SU-DHL-6 (cell line): ENCODE results near the gene TTLL11.

Experiments used
- CTCF ChIP-seq: fragments of 200-600 bp; sonication (generic); IDR thresholded peaks from one replicate; pipeline ENCODE4 v1.5.1; 2017; ENCODE audit warnings: antibody characterized with exemption, mild to moderate bottlenecking, low read length, moderate library complexity; ENCODE audit not compliant: insufficient read depth, poor library complexity, severe bottlenecking
- EZH2phosphoT487 ChIP-seq: fragments of 200-600 bp; sonication (generic), shearing (Covaris generic); conservative IDR thresholded peaks from 2 replicates; pipeline ENCODE4 v1.6.1; 2018; ENCODE audit warnings: mild to moderate bottlenecking, antibody characterized with exemption, low read length, moderate library complexity, mixed read lengths

DNA sequence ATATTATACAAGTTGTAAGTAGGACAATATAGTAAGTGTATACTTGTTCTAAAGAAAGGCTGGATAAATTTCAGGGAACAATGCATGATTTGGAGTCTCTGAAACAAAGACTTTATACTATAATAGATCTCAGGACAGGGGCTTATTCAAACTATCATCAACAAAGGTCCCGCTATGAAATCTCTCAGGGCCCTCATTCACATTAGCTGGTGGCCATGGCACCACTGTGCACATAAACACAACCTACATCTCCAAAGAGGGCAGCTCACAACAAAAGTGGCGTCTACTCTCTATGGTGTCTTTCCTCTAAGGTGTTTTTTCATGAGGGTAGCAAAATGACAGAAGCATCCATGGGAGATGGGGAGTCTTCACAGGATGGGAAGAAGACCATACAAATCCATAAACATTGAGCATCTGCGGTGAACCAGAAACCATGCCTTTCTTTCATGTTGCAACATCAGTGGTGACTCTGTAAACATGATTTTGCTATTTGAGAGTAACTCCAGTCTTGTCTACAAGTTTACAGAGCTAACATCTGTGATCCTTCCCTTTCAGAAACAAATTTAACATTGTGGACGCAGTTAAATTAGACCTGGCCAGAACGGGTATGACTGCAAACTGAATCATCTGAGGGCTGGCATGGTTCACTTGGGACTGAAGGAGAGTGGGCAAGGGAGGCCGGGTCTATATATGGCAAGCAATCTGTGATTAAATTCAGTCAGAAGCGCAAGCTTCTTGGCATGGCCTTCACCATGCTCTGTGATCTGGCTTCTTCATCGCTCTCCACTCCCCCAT is 5.5 kb downstream of the TTLL11 start:
- no peak for TF ChIP-seq CTCF
- no peak for TF ChIP-seq EZH2phosphoT487
